Measurements from ENCODE around the gene ZNG1B.
"Not testable (repeated sequence)": the region's sequence is repeated elsewhere in the genome, so short reads cannot be mapped to it uniquely, and the experiment has no call there.

ZNG1B gene

GRCh38 chr2:113540834-113541203 lies 103.3 kb downstream of the ZNG1B start:
- H3K4me3 ChIP-seq (ENCODE audit: low read depth, low read length) = peak overlapping the region; percentile 37
- H3K4me1 ChIP-seq (ENCODE audit: control insufficient read depth, insufficient read depth, low read length); H3K36me3 ChIP-seq (ENCODE audit: control insufficient read depth, insufficient read depth, low read length); H3K9ac ChIP-seq (ENCODE audit: low read depth, low read length); H3K9me3 ChIP-seq (ENCODE audit: control insufficient read depth, insufficient read depth, low read length): not testable (repeated sequence)
- peaks cover 34% of the 10 kb centered on the region for H3K27me3 ChIP-seq (ENCODE audit: control insufficient read depth, insufficient read depth, low read length)

DNA sequence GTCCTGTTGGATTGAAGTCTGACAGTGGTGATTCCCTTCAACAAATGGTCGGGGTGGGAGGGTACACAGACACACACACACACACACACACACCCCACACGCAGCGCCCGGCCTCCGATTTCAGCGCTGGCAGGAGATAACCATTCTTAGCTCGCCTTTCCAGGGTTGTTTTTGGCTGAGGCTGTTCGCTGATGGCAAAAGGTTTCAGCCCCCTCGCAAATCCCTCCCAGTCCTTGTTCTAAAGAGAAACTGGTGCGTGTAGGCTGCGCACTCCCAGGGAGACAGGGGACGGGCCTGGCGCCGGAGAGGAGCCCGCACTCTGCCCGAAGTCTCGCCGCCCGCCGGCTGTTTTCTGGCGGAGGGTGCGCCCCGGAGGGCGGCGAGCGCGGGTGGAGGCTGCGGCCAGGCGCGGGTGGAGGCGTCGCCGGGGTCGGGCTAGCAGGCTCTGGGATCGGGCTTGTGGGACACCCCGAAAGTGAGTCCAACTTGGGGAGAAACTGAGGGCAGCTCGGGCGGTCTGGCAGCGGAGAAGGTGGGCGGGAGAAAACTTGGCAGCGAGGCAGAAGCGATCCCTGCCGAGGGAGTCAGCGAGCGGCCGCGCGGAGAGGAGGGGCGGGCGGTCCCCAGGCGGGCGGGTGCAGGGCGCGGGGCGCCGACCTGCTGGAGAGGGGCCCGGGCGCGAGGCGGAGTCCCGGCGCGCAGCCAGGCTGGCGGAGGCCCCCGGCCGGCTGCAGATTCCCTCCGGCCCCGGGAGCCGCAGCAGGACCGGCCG lies 103.9 kb downstream of the ZNG1B start:
- not testable (repeated sequence) for H3K9me3 ChIP-seq (ENCODE audit: control insufficient read depth, insufficient read depth, low read length); H3K36me3 ChIP-seq (ENCODE audit: control insufficient read depth, insufficient read depth, low read length); H3K4me1 ChIP-seq (ENCODE audit: control insufficient read depth, insufficient read depth, low read length); H3K9ac ChIP-seq (ENCODE audit: low read depth, low read length)
- H3K4me3 ChIP-seq (ENCODE audit: low read depth, low read length) = peak overlapping the region; percentile 37
- peaks cover 34% of the 10 kb centered on the region for H3K27me3 ChIP-seq (ENCODE audit: control insufficient read depth, insufficient read depth, low read length)

GRCh38 chr2:113541976-113542485 lies 104.5 kb downstream of the ZNG1B start:
- Histone ChIP-seq H3K27me3 (ENCODE audit: control insufficient read depth, insufficient read depth, low read length) (peaks cover 34% of the 10 kb centered on the region), H3K4me3 (ENCODE audit: low read depth, low read length) (peak overlapping the region; percentile 8)
- H3K9ac ChIP-seq (ENCODE audit: low read depth, low read length); H3K4me1 ChIP-seq (ENCODE audit: control insufficient read depth, insufficient read depth, low read length); H3K36me3 ChIP-seq (ENCODE audit: control insufficient read depth, insufficient read depth, low read length); H3K9me3 ChIP-seq (ENCODE audit: control insufficient read depth, insufficient read depth, low read length): not testable (repeated sequence)

- peaks cover 34% of the 10 kb centered on the region for H3K27me3 ChIP-seq (ENCODE audit: control insufficient read depth, insufficient read depth, low read length)
- H3K36me3 ChIP-seq (ENCODE audit: control insufficient read depth, insufficient read depth, low read length); H3K4me1 ChIP-seq (ENCODE audit: control insufficient read depth, insufficient read depth, low read length); H3K9ac ChIP-seq (ENCODE audit: low read depth, low read length); H3K4me3 ChIP-seq (ENCODE audit: low read depth, low read length); H3K9me3 ChIP-seq (ENCODE audit: control insufficient read depth, insufficient read depth, low read length): not testable (repeated sequence)
These were observed 105.0 kb downstream of the ZNG1B start for GRCh38 chr2:113542529-113542928.

Data from iPS-15b (cell line).